ENCODE data around the gene MED9.

MED9 gene

DNA sequence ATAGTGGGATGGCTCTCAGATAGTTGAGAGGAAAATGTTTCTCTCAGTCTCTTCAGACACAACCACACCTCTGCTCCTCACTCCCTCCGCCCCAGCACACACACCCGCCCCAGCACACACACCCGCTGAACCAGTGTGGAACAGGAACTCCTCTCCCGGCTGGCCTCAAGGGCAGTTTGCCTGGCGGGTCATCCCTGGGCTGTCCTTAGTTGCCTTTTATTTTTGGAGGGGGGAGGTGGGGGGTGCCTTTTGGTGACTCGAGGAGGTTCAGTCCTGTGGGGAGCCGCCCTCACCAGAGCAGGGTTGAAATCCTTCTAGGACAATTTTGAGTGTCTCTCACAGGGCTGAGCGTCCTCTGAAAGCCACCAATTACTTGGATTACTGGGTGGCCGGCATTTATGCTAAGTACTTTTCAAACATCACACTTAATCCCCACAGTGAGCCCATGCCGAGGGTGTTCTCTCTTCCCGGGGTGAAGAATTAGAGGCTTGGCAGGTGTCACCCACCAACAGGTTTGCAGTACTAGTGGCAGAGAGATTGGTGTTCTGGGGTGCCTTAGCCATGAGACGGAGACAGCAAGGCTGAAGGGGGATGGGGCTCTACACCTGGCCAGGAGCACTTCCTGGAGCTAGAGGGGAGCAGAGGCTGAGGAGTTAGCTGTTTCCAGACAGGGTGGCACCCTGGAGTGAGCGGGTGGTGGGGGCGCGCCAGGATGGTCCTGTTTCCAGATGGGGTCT, 16.6 kb downstream of the MED9 start:
- peaks cover 10% of the 10 kb centered on the region for H3K36me3 ChIP-seq (ENCODE audit: control insufficient read depth, insufficient read depth, low read length)
- peaks cover 11% of the 10 kb centered on the region for H3K27me3 ChIP-seq (ENCODE audit: control insufficient read depth, insufficient read depth, low read length)
- no peak overlapping the region for H3K9ac ChIP-seq (ENCODE audit: low read depth, low read length)
- H3K9me3 ChIP-seq (ENCODE audit: control insufficient read depth, insufficient read depth, low read length) = no peaks in the 10 kb centered on the region
- peaks cover 17% of the 10 kb centered on the region for H3K4me1 ChIP-seq (ENCODE audit: control insufficient read depth, insufficient read depth, low read length)
- peak overlapping the region; percentile 22 for H3K4me3 ChIP-seq (ENCODE audit: low read depth, low read length)

GRCh38 chr17:17493986-17494466, 17.2 kb downstream of the MED9 start:
- H3K9ac ChIP-seq (ENCODE audit: low read depth, low read length) = no peak overlapping the region
- peaks cover 10% of the 10 kb centered on the region for H3K36me3 ChIP-seq (ENCODE audit: control insufficient read depth, insufficient read depth, low read length)
- peaks cover 17% of the 10 kb centered on the region for H3K4me1 ChIP-seq (ENCODE audit: control insufficient read depth, insufficient read depth, low read length)
- H3K4me3 ChIP-seq (ENCODE audit: low read depth, low read length) = peak overlapping the region; percentile 22
- no peaks in the 10 kb centered on the region for H3K9me3 ChIP-seq (ENCODE audit: control insufficient read depth, insufficient read depth, low read length)
- peaks cover 11% of the 10 kb centered on the region for H3K27me3 ChIP-seq (ENCODE audit: control insufficient read depth, insufficient read depth, low read length)

GRCh38 chr17:17494499-17494869, 17.7 kb downstream of the MED9 start:
- H3K36me3 ChIP-seq (ENCODE audit: control insufficient read depth, insufficient read depth, low read length) = peaks cover 10% of the 10 kb centered on the region
- H3K4me3 ChIP-seq (ENCODE audit: low read depth, low read length) = peak overlapping the region; percentile 80
- no peaks in the 10 kb centered on the region for H3K9me3 ChIP-seq (ENCODE audit: control insufficient read depth, insufficient read depth, low read length)
- H3K4me1 ChIP-seq (ENCODE audit: control insufficient read depth, insufficient read depth, low read length) = peaks cover 17% of the 10 kb centered on the region
- H3K9ac ChIP-seq (ENCODE audit: low read depth, low read length) = no peak overlapping the region
- peaks cover 11% of the 10 kb centered on the region for H3K27me3 ChIP-seq (ENCODE audit: control insufficient read depth, insufficient read depth, low read length)

DNA sequence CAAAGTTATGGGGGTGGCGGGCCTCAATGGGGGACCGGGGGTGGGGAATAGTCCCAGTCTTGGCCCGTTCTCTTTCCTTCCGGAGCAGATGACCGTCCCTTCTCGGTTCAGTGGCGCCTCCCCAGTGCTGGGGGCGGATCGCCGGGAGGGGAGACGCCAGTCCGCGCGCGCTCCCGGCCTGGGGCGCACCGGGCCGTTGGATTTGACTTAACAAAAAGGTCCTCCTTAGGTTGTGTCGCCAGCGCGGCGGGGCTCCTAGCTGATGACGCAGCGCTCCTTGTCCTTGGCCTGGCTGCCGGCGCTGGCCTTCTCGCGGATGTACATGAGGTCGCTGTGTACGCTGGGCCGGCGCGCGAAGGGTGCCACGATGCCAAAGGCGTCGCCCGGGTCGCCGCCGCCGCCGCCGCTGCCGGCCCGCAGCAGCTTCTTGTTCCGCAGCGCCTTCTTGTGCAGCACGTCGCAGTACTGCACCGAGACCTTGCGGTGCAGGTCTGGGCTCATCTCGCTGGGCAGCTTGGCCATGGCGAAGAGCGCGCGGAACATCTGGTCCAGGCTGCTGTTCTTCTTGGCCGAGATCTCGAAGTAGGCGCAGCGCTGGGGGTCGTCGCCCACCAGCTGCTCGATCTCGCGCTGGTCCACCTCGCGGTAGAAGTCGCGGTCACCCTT, 18.2 kb downstream of the MED9 start:
- peaks cover 17% of the 10 kb centered on the region for H3K4me1 ChIP-seq (ENCODE audit: control insufficient read depth, insufficient read depth, low read length)
- peak overlapping the region; percentile 65 for H3K9ac ChIP-seq (ENCODE audit: low read depth, low read length)
- H3K9me3 ChIP-seq (ENCODE audit: control insufficient read depth, insufficient read depth, low read length) = no peaks in the 10 kb centered on the region
- peak overlapping the region; percentile 80 for H3K4me3 ChIP-seq (ENCODE audit: low read depth, low read length)
- H3K36me3 ChIP-seq (ENCODE audit: control insufficient read depth, insufficient read depth, low read length) = peaks cover 10% of the 10 kb centered on the region
- H3K27me3 ChIP-seq (ENCODE audit: control insufficient read depth, insufficient read depth, low read length) = peaks cover 11% of the 10 kb centered on the region

DNA sequence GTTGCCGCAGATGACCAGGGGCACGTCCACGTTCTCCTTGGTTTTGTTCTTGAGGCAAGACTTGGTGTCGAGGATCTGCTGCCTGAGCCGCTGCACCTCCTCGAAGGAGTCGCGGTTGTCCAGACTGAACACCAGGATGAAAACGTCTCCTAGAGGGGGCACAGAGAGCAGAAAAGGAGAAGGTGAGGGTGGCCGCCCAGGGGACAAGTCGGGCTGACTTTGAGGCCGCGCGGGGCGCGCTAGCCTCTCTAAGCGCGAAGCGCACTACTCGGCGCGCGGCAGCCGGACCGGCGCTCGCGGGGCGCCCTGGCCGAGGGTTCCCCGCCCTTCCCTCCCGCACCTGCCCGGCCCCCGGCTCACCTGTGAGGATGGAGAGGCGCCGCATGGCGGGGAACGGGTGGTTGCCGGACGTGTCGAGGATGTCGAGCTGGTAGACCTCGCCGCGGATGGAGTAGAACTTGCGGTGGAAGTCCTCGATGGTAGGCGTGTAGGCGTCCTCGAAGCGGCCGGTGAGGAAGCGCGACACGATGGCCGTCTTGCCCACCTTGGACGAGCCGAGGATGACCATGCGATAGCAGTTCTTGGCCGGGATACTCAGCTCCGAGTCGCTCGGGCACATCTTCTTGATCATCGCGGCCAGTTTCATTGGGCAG, 18.9 kb downstream of the MED9 start:
- H3K9ac ChIP-seq (ENCODE audit: low read depth, low read length) = peak overlapping the region; percentile 65
- peaks cover 10% of the 10 kb centered on the region for H3K36me3 ChIP-seq (ENCODE audit: control insufficient read depth, insufficient read depth, low read length)
- H3K9me3 ChIP-seq (ENCODE audit: control insufficient read depth, insufficient read depth, low read length) = no peaks in the 10 kb centered on the region
- peaks cover 17% of the 10 kb centered on the region for H3K4me1 ChIP-seq (ENCODE audit: control insufficient read depth, insufficient read depth, low read length)
- peaks cover 11% of the 10 kb centered on the region for H3K27me3 ChIP-seq (ENCODE audit: control insufficient read depth, insufficient read depth, low read length)
- H3K4me3 ChIP-seq (ENCODE audit: low read depth, low read length) = peak overlapping the region; percentile 80

- H3K36me3 ChIP-seq (ENCODE audit: control insufficient read depth, insufficient read depth, low read length) = peaks cover 6% of the 10 kb centered on the region
- H3K9me3 ChIP-seq (ENCODE audit: control insufficient read depth, insufficient read depth, low read length) = no peaks in the 10 kb centered on the region
- peaks cover 11% of the 10 kb centered on the region for H3K27me3 ChIP-seq (ENCODE audit: control insufficient read depth, insufficient read depth, low read length)
- peak within 1 kb of the TSS; percentile 80 for H3K4me3 ChIP-seq (ENCODE audit: low read depth, low read length)
- H3K9ac ChIP-seq (ENCODE audit: low read depth, low read length) = peak within 1 kb of the TSS; percentile 65
- peaks cover 17% of the 10 kb centered on the region for H3K4me1 ChIP-seq (ENCODE audit: control insufficient read depth, insufficient read depth, low read length)
These were observed 19.6 kb downstream of the MED9 start, which contains the start of gene RASD1 for GRCh38 chr17:17496189-17497064. Gene RASD1 (minus strand): TSS chr17:17496395. CDS start chr17:17496181, 214 bp downstream.

DNA sequence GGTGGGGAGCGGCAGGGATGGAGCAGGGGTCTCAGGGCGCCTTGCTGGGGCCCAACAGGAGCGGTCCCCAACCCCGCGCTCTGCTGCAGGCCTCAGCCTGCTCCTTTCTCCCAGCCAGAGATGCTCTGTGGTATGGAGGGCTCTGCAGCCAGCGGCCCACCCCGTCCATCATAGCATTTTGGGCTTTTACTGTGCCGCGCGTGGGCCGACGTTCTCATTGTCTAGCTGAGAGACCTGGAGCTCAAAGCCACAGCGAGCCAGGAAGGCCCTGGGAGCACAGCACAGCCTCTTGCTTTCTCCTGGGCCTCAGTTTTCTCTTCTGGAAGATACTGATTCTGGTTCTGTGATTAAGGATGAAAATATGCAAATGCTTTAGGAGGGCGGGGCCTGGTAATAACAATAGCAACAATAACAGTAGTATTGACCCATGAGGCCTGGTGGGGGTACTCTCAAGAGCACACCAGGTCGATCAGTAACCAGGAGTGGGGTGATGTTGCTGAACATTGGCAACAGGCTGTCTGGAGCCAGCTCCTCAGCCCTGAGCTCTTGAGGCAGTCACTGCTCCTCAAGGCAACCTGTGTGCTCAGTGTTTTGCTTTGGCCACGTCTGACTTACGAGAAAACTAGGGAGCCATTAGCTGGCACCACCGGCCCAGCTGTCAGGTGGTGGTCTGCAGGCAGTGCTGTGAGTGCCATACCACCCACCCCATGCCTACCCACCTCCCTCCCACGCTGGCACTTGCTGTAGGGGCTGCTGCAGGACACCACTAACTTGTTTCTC, 20.5 kb downstream of the MED9 start:
- Histone ChIP-seq H3K36me3 (ENCODE audit: control insufficient read depth, insufficient read depth, low read length) (peaks cover under 1% of the 10 kb centered on the region), H3K9ac (ENCODE audit: low read depth, low read length) (no peak overlapping the region), H3K4me3 (ENCODE audit: low read depth, low read length) (peak overlapping the region; percentile 65), H3K27me3 (ENCODE audit: control insufficient read depth, insufficient read depth, low read length) (peaks cover 11% of the 10 kb centered on the region), H3K9me3 (ENCODE audit: control insufficient read depth, insufficient read depth, low read length) (no peaks in the 10 kb centered on the region), H3K4me1 (ENCODE audit: control insufficient read depth, insufficient read depth, low read length) (peaks cover 17% of the 10 kb centered on the region)

GRCh38 chr17:17497845-17498520, 21.2 kb downstream of the MED9 start:
- H3K4me3 ChIP-seq (ENCODE audit: low read depth, low read length) = no peak overlapping the region
- peaks cover 11% of the 10 kb centered on the region for H3K27me3 ChIP-seq (ENCODE audit: control insufficient read depth, insufficient read depth, low read length)
- H3K36me3 ChIP-seq (ENCODE audit: control insufficient read depth, insufficient read depth, low read length) = no peaks in the 10 kb centered on the region
- H3K4me1 ChIP-seq (ENCODE audit: control insufficient read depth, insufficient read depth, low read length) = peaks cover 12% of the 10 kb centered on the region
- no peaks in the 10 kb centered on the region for H3K9me3 ChIP-seq (ENCODE audit: control insufficient read depth, insufficient read depth, low read length)
- H3K9ac ChIP-seq (ENCODE audit: low read depth, low read length) = no peak overlapping the region

DNA sequence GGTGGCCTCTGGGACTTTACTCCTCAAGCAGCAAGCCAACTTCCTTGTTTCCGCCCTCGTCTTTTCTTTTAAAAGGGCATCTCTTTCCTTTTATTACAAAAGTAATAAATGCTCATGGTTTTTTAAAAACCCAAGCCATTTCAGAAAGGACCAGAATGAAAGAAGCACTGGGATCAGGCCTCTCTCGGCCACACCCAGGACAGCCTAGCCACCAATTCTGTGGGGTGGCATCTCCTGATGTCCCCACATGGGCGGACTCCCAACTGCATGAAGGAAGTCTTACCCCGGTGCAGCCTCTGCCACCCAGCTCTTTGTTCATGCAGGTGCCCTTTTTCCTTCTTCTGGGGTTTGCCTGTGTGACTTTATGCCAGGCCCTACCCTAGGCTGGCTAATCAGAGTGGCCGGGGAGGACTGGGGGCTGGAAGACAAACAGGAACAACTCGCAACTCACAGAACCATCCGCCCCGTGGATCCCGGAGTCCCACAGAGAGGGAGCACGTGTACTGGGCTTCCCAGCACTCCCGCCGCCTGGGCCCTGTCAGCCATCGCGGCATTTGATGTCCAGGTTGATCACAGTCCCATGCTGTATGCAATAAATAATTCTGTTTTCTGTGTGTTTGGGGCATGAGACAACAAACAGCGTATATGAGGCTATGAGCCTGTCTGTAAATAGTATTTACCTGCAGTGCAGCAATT, 22.0 kb downstream of the MED9 start:
- no peak overlapping the region for H3K4me3 ChIP-seq (ENCODE audit: low read depth, low read length)
- no peak overlapping the region for H3K9ac ChIP-seq (ENCODE audit: low read depth, low read length)
- H3K36me3 ChIP-seq (ENCODE audit: control insufficient read depth, insufficient read depth, low read length) = no peaks in the 10 kb centered on the region
- peaks cover 7% of the 10 kb centered on the region for H3K4me1 ChIP-seq (ENCODE audit: control insufficient read depth, insufficient read depth, low read length)
- peaks cover 11% of the 10 kb centered on the region for H3K27me3 ChIP-seq (ENCODE audit: control insufficient read depth, insufficient read depth, low read length)
- H3K9me3 ChIP-seq (ENCODE audit: control insufficient read depth, insufficient read depth, low read length) = no peaks in the 10 kb centered on the region
